Measurements from ENCODE around the gene MIDN.

The MIDN gene

GRCh38 chr19:1283917-1284292, 35.5 kb downstream of the MIDN start:
- no peak for DNase-seq

- no peak for DNase-seq
These were observed 36.1 kb downstream of the MIDN start for GRCh38 chr19:1284293-1284978.

- DNase-seq = no peak
These were observed 36.8 kb downstream of the MIDN start for GRCh38 chr19:1284979-1285736.

GRCh38 chr19:1285737-1286360, 37.5 kb downstream of the MIDN start, which contains the start of gene EFNA2:
EFNA2 (plus strand) TSS chr19:1285873; CDS start chr19:1286169, 296 bp downstream.
- DNase-seq = no peak

- no peak for DNase-seq
These were observed 38.3 kb downstream of the MIDN start for GRCh38 chr19:1286487-1287353.

GRCh38 chr19:1287354-1288225, 39.2 kb downstream of the MIDN start:
- no peak for DNase-seq

GRCh38 chr19:1288226-1288612, 39.8 kb downstream of the MIDN start:
- DNase-seq = no peak

- no peak for DNase-seq
These were observed 40.7 kb downstream of the MIDN start for GRCh38 chr19:1288833-1289685.

GRCh38 chr19:1289686-1290025, 41.3 kb downstream of the MIDN start:
- no peak for DNase-seq

GRCh38 chr19:1290196-1290702, 41.9 kb downstream of the MIDN start:
- no peak for DNase-seq

GRCh38 chr19:1290703-1291651, 42.6 kb downstream of the MIDN start:
- DNase-seq = no peak

GRCh38 chr19:1291761-1292418, 43.5 kb downstream of the MIDN start:
- DNase-seq = no peak

- no peak for DNase-seq
These were observed 44.2 kb downstream of the MIDN start for GRCh38 chr19:1292419-1293151.

- DNase-seq = no peak
These were observed 45.6 kb downstream of the MIDN start for GRCh38 chr19:1293782-1294604.

- DNase-seq = no peak
These were observed 46.3 kb downstream of the MIDN start for GRCh38 chr19:1294688-1295087.

GRCh38 chr19:1295169-1296012, 47.0 kb downstream of the MIDN start:
- no peak for DNase-seq

GRCh38 chr19:1296078-1296477, 47.7 kb downstream of the MIDN start:
- no peak for DNase-seq

Measured in NCI-H1436 (cell line).